Progenitor cell of endocrine pancreas (in vitro differentiated cells): ENCODE results near the gene CTU2. TPM values are rescaled to one million over a fixed set of nuclear protein-coding genes. Genes with fewer than 3 reads are reported as not detected.

ENCODE experiments used
- DNase-seq: peaks from one replicate; pipeline ENCODE4 v3.0.0; 2021; ENCODE audit warnings: low spot score; ENCODE audit not compliant: unreplicated experiment
- H3K27ac Mint-ChIP-seq: 2 replicates; pipeline ENCODE4 v1.8.0; 2021; ENCODE audit warnings: mild to moderate bottlenecking, moderate library complexity, mixed read lengths
- H3K27me3 Mint-ChIP-seq: 2 replicates; pipeline ENCODE4 v1.8.0; 2021; ENCODE audit warnings: mixed read lengths
- H3K36me3 Mint-ChIP-seq: 2 replicates; pipeline ENCODE4 v1.8.0; 2022; ENCODE audit warnings: mixed read lengths; ENCODE audit not compliant: insufficient read depth
- H3K4me1 Mint-ChIP-seq: 2 replicates; pipeline ENCODE4 v1.8.0; 2021; ENCODE audit warnings: low read depth, mixed read lengths
- H3K4me3 Mint-ChIP-seq: 2 replicates; pipeline ENCODE4 v1.8.0; 2021; ENCODE audit warnings: low read depth, mild to moderate bottlenecking, moderate library complexity, mixed read lengths
- H3K9me3 Mint-ChIP-seq: 2 replicates; pipeline ENCODE4 v1.8.0; 2021; ENCODE audit warnings: low read depth, mixed read lengths
- CTCF ChIP-seq: fragments of 200-600 bp; sonication (generic); IDR thresholded peaks from one replicate; pipeline ENCODE4 v1.5.0; 2021; ENCODE audit warnings: antibody characterized with exemption, mild to moderate bottlenecking; ENCODE audit not compliant: unreplicated experiment
- total RNA-seq: library from RNA; stranded (reverse); gene quantifications from 2 replicates; pipeline ENCODE4 v1.2.1, GENCODE V29; 2021

The CTU2 gene
- total RNA-seq, 1 donor from 2014 or later: 17.2 TPM

- Mint-ChIP-seq H3K4me1 (peaks cover 2% of the 10 kb centered on the region), H3K9me3 (no peaks in the 10 kb centered on the region), H3K27me3 (no peaks in the 10 kb centered on the region), H3K36me3 (no peaks in the 10 kb centered on the region), H3K27ac (no peak overlapping the region), H3K4me3 (no peak overlapping the region)
- DNase-seq: no peak
- no peak for TF ChIP-seq CTCF
These were observed 47.3 kb downstream of the CTU2 start for GRCh38 chr16:88753602-88754001.

GRCh38 chr16:88754109-88754911, 48.0 kb downstream of the CTU2 start:
- TF ChIP-seq CTCF: no peak
- no peaks in the 10 kb centered on the region for H3K9me3 Mint-ChIP-seq
- no peaks in the 10 kb centered on the region for H3K27me3 Mint-ChIP-seq
- H3K27ac Mint-ChIP-seq: no peak overlapping the region
- no peaks in the 10 kb centered on the region for H3K36me3 Mint-ChIP-seq
- H3K4me1 Mint-ChIP-seq: peaks cover 4% of the 10 kb centered on the region
- DNase-seq: no peak
- no peak overlapping the region for H3K4me3 Mint-ChIP-seq

- no peak overlapping the region for H3K27ac Mint-ChIP-seq
- no peaks in the 10 kb centered on the region for H3K27me3 Mint-ChIP-seq
- H3K4me1 Mint-ChIP-seq: peaks cover 6% of the 10 kb centered on the region
- H3K9me3 Mint-ChIP-seq: no peaks in the 10 kb centered on the region
- no peaks in the 10 kb centered on the region for H3K36me3 Mint-ChIP-seq
- no peak overlapping the region for H3K4me3 Mint-ChIP-seq
- no peak for DNase-seq
- TF ChIP-seq CTCF: peak; percentile 55
These were observed 48.8 kb downstream of the CTU2 start for GRCh38 chr16:88754912-88755744.

GRCh38 chr16:88755745-88756443, 49.6 kb downstream of the CTU2 start:
- H3K9me3 Mint-ChIP-seq: no peaks in the 10 kb centered on the region
- no peaks in the 10 kb centered on the region for H3K27me3 Mint-ChIP-seq
- no peak overlapping the region for H3K27ac Mint-ChIP-seq
- H3K4me1 Mint-ChIP-seq: peaks cover 6% of the 10 kb centered on the region
- no peak for DNase-seq
- H3K4me3 Mint-ChIP-seq: no peak overlapping the region
- H3K36me3 Mint-ChIP-seq: no peaks in the 10 kb centered on the region
- TF ChIP-seq CTCF: no peak
